Measurements from ENCODE around the gene ABCC2. TPM values are rescaled to one million over a fixed set of nuclear protein-coding genes. Genes with fewer than 3 reads are reported as not detected.

Gene ABCC2
- total and polyA plus RNA-seq, 9 of the 15 experiments (the other 6 are each of a cell fraction or from before 2014, with no cell fraction given): 0.03 to 0.18 (median 0.10) TPM; not detected in 1

GRCh38 chr10:99853655-99854054 lies 71.2 kb downstream of the ABCC2 start (continued):
- TF ChIP-seq GTF2B (IDR thresholded peaks at IDR 0.05; ENCODE audit: extremely low read depth, insufficient read length) (no peak), ZNF76 (CRISPR knock-in tag; IDR thresholded peaks at IDR 0.05; ENCODE audit: borderline replicate concordance) (no peak), ZNF778 (CRISPR knock-in tag; IDR thresholded peaks at IDR 0.05) (no peak), ZNF146 (CRISPR knock-in tag; IDR thresholded peaks at IDR 0.05; ENCODE audit: unreplicated experiment) (no peak), ZNF830 (CRISPR knock-in tag; IDR thresholded peaks at IDR 0.05) (no peak), ARNT (IDR thresholded peaks at IDR 0.05) (no peak), MAFF (IDR thresholded peaks at IDR 0.05; ENCODE audit: low read length) (no peak), POLR2H (tag; IDR thresholded peaks at IDR 0.05; ENCODE audit: low read depth) (no peak), KLF6 (CRISPR knock-in tag; IDR thresholded peaks at IDR 0.05; ENCODE audit: borderline replicate concordance) (no peak)
- TF ChIP-seq, protein P1, sequence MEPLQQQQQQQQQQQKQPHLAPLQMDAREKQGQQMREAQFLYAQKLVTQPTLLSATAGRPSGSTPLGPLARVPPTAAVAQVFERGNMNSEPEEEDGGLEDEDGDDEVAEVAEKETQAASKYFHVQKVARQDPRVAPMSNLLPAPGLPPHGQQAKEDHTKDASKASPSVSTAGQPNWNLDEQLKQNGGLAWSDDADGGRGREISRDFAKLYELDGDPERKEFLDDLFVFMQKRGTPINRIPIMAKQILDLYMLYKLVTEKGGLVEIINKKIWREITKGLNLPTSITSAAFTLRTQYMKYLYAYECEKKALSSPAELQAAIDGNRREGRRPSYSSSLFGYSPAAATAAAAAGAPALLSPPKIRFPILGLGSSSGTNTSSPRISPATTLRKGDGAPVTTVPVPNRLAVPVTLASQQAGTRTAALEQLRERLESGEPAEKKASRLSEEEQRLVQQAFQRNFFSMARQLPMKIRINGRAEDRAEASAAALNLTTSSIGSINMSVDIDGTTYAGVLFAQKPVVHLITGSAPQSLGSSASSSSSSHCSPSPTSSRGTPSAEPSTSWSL (CRISPR knock-in tag; IDR thresholded peaks at IDR 0.05; ENCODE audit: borderline replicate concordance): no peak

- in situ Hi-C loops (cut with MboI) (no loop called here), intact Hi-C loops (cut with micrococcal nuclease) (no loop called here)
- Histone ChIP-seq H4K20me1 (replicated peaks; ENCODE audit: control insufficient read depth, insufficient read depth, low read length) (no peaks in the 10 kb centered on the region), H3K9me1 (ENCODE audit: control insufficient read depth, insufficient read depth, low read length) (no peaks in the 10 kb centered on the region), H2AFZ (ENCODE audit: low read depth, low read length) (no peak overlapping the region), H3K27ac (ENCODE audit: extremely low read depth, low read depth, low read length) (no peak overlapping the region), H3K9me3 (replicated peaks; ENCODE audit: control insufficient read depth, insufficient read depth, low read depth, low read length) (no peaks in the 10 kb centered on the region), H3K79me2 (ENCODE audit: control insufficient read depth, insufficient read depth, low read length) (no peaks in the 10 kb centered on the region), H3K27me3 (ENCODE audit: control insufficient read depth in 2 of 2, insufficient read depth in 2 of 2, low read length in 2 of 2) (peaks cover 16 to 24% of the 10 kb centered on the region in 2 experiments; a peak in 4 of 5 replicates), H3K9ac (ENCODE audit: insufficient read depth in 1 of 2, low read depth in 2 of 2, low read length in 2 of 2) (no peak overlapping the region), H3K4me2 (ENCODE audit: insufficient read depth, low read length) (no peak overlapping the region), H3K4me1 (replicated peaks in 1 of 2; ENCODE audit: control insufficient read depth in 2 of 2, insufficient read depth in 2 of 2, low read length in 2 of 2) (no peaks in the 10 kb centered on the region), H3K36me3 (ENCODE audit: control insufficient read depth, insufficient read depth, low read length) (no peaks in the 10 kb centered on the region), H3K4me3 (no peak overlapping the region)
- ChIA-PET POLR2A (no interaction called here), CTCF (ENCODE audit: low intra/inter-chr PET ratio) (interaction anchor here (1.3 kb wide), 1 partner anchor 191 kb away, joined by 7 read pairs; no protein-coding TSS in a partner anchor)
- no peak for ATAC-seq
- peak; percentile 52 for FAIRE-seq
- 4% methylated on average over 6 of the region's 6 CpGs for WGBS (ENCODE audit: insufficient coverage, low coverage, missing lambda C conversion rate)
- no TSS peak for BruUV-seq (replicated peaks)
- peak in 2 of 4 experiments; percentile 16 to 24 for DNase-seq (ENCODE audit: extremely low read depth in 1 of 4, low spot score in 3 of 4)
- no peak for TF ChIP-seq NFIX (CRISPR knock-in tag; IDR thresholded peaks at IDR 0.05; ENCODE audit: low read depth)
- TF ChIP-seq NFIC (IDR thresholded peaks at IDR 0.05): no peak
- no peak for TF ChIP-seq DIDO1 (tag; IDR thresholded peaks at IDR 0.05; ENCODE audit: low read depth)
- TF ChIP-seq FIP1L1 (IDR thresholded peaks at IDR 0.05; ENCODE audit: low read depth, low read length, poor library complexity, severe bottlenecking): no peak
- TF ChIP-seq KLF1 (tag; IDR thresholded peaks at IDR 0.05): no peak
- TF ChIP-seq KAT2B (IDR thresholded peaks at IDR 0.05; ENCODE audit: low read depth, low read length): no peak
- TF ChIP-seq ZNF431 (CRISPR knock-in tag; IDR thresholded peaks at IDR 0.05): no peak
- peak; percentile 24 to 60; a peak in 2 of 4 replicates for TF ChIP-seq RAD21 (CRISPR knock-in tag; conservative IDR thresholded peaks at IDR 0.05 in 1 of 2, IDR thresholded peaks at IDR 0.05 in 1 of 2)
- no peak for TF ChIP-seq SP2 (IDR thresholded peaks at IDR 0.05; ENCODE audit: extremely low read depth, low read depth, low read length, poor library complexity, severe bottlenecking)
Observed at GRCh38 chr10:99854860-99855259, 72.4 kb downstream of the ABCC2 start.
